HEK293T (cell line): ENCODE measurements around the gene CHD6.

Experiments used
- ARNT ChIP-seq: fragments of 450-650 bp; IDR thresholded peaks from 2 replicates; pipeline ENCODE4 v1.6.1; 2017; ENCODE audit warnings: mild to moderate bottlenecking
- FOXM1 ChIP-seq: fragments of 450-650 bp; IDR thresholded peaks from 2 replicates; pipeline ENCODE4 v1.6.1; 2017; ENCODE audit warnings: mild to moderate bottlenecking, borderline replicate concordance
- SP1 ChIP-seq: fragments of 450-650 bp; IDR thresholded peaks from 2 replicates; pipeline ENCODE4 v1.6.1; 2017
- SUZ12 ChIP-seq: fragments of 450-650 bp; IDR thresholded peaks from 2 replicates; pipeline ENCODE4 v1.6.1; 2016; ENCODE audit warnings: mild to moderate bottlenecking

DNA sequence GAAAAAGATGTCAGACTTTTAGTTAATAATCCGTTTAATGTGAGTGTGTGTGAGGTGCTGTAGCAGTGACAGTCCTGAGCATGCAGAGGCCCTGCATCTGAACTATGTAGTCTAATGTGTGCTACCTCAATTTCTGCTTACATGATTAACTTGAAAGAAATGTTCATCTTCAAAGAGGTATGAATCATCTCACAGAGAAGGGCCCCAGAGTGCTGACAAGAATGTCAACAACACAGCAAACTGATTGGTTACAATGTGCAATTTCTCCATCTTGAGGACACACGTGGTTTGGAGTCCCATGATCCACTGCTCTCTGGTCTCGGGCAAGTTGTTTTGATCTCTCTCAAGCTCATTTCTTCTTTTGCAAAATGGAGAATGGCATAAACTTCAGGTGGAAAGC, 189.9 kb downstream of the CHD6 start:
- TF ChIP-seq FOXM1 (no peak), ARNT (no peak), SP1 (no peak), SUZ12 (no peak)
